ENCODE results near the gene CDHR2. TPM values are rescaled to one million over a fixed set of nuclear protein-coding genes. Genes with fewer than 3 reads are reported as not detected.

CDHR2 gene, protein sequence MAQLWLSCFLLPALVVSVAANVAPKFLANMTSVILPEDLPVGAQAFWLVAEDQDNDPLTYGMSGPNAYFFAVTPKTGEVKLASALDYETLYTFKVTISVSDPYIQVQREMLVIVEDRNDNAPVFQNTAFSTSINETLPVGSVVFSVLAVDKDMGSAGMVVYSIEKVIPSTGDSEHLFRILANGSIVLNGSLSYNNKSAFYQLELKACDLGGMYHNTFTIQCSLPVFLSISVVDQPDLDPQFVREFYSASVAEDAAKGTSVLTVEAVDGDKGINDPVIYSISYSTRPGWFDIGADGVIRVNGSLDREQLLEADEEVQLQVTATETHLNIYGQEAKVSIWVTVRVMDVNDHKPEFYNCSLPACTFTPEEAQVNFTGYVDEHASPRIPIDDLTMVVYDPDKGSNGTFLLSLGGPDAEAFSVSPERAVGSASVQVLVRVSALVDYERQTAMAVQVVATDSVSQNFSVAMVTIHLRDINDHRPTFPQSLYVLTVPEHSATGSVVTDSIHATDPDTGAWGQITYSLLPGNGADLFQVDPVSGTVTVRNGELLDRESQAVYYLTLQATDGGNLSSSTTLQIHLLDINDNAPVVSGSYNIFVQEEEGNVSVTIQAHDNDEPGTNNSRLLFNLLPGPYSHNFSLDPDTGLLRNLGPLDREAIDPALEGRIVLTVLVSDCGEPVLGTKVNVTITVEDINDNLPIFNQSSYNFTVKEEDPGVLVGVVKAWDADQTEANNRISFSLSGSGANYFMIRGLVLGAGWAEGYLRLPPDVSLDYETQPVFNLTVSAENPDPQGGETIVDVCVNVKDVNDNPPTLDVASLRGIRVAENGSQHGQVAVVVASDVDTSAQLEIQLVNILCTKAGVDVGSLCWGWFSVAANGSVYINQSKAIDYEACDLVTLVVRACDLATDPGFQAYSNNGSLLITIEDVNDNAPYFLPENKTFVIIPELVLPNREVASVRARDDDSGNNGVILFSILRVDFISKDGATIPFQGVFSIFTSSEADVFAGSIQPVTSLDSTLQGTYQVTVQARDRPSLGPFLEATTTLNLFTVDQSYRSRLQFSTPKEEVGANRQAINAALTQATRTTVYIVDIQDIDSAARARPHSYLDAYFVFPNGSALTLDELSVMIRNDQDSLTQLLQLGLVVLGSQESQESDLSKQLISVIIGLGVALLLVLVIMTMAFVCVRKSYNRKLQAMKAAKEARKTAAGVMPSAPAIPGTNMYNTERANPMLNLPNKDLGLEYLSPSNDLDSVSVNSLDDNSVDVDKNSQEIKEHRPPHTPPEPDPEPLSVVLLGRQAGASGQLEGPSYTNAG (N-terminal part only)
- 10 to 100 TPM in 1 of 12 donors, 1 to 10 TPM in 2, under 1 TPM in 7, not detected in 2; 0.18 to 14.2 (median 0.53) TPM for polyA plus RNA-seq (ENCODE audit: insufficient read length in 12 of 12)
- long read RNA-seq, donor 1, full-length matches to known transcripts = 5 of 39 reads
- long read RNA-seq, donor 1, partial matches to known transcripts = 34 of 39 reads
- long read RNA-seq, donor 1, other reads (novel, unspliced or antisense) = 0 of 39 reads
- long read RNA-seq, donor 2, partial matches to known transcripts = 56 of 56 reads
- long read RNA-seq, donor 2, other reads (novel, unspliced or antisense) = 0 of 56 reads
- long read RNA-seq, donor 3 = 0 reads
- long read RNA-seq, donor 4 = 0 reads
- long read RNA-seq, donor 5 = 0 reads
- long read RNA-seq, donor 6 = 0 reads
- long read RNA-seq, donor 7 = 0 reads
- long read RNA-seq, donor 8 = 0 reads
- long read RNA-seq, donor 9, partial matches to known transcripts = 5 of 5 reads
- long read RNA-seq, donor 9, other reads (novel, unspliced or antisense) = 0 of 5 reads
- long read RNA-seq, donor 10 = 0 reads
- long read RNA-seq, donor 11 = 0 reads

- no peak for DNase-seq
Measured at GRCh38 chr5:176548967-176549444, at the start of gene CDHR2. CDHR2 (plus strand) TSS chr5:176549342; CDS start chr5:176565353, 16,011 bp downstream.

DNA sequence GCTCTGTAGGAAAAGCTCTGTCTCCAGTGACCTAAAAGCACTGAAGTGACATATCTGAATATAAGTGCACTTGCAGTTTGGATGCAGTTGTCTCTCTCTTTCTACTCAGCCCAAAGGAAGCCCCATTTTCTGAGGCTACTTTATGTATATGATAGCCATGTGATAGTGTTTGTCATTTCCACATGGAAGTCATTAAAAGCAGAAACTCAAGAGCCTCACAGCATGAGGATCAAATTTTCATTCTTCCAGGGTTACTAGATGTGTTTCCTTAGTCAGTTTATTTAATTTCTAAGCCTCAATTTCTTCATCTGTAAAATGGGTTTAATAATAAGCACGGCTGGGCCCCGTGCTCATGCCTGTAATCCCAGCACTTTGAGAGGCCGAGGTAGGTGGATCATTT, 48.6 kb upstream of the CDHR2 start:
- no peak for DNase-seq

DNA sequence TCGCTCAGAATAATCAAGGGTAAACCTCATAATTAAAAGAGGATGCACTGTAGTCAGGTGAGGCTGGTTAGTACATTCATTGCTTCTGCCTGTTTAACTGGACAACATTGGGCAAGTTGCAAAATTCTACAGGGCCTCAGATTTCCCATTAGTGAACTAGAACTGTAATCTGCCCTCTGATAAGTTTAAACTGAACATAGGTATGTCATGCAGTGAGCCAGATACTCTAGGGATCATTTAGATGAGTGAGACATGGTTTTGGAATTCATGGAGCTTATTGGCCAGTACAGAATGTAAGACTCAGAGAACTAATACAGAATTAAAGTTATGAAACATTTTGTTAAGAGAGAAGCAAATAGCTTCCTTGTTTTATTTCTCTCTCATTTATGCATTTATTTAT, 47.8 kb upstream of the CDHR2 start:
- DNase-seq = no peak

- no peak for DNase-seq
Measured at GRCh38 chr5:176503496-176503895, 45.6 kb upstream of the CDHR2 start.

GRCh38 chr5:176507911-176508310, 41.2 kb upstream of the CDHR2 start:
- no peak for DNase-seq

- no peak for DNase-seq
Measured at GRCh38 chr5:176508603-176509002, 40.5 kb upstream of the CDHR2 start.

DNA sequence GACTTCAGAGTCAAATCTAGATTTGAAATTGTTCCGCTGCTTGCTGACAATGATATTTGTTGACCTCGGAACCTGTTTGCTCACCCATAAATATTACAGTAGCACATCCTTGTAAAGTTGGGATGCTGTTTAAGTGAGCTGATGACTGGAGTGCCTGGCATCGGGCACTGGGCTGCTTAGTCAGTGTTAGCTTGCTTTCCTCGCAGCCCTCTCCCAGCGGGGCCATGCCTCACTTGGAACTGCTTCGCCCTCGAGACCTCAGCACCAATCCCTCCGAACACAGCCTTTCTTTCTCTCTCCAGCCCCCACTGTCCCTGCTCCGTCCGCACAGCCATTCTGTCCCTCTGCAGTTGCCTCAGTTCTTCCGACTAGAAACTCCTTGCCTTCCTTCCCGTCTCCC, 35.4 kb upstream of the CDHR2 start:
- DNase-seq = no peak

DNA sequence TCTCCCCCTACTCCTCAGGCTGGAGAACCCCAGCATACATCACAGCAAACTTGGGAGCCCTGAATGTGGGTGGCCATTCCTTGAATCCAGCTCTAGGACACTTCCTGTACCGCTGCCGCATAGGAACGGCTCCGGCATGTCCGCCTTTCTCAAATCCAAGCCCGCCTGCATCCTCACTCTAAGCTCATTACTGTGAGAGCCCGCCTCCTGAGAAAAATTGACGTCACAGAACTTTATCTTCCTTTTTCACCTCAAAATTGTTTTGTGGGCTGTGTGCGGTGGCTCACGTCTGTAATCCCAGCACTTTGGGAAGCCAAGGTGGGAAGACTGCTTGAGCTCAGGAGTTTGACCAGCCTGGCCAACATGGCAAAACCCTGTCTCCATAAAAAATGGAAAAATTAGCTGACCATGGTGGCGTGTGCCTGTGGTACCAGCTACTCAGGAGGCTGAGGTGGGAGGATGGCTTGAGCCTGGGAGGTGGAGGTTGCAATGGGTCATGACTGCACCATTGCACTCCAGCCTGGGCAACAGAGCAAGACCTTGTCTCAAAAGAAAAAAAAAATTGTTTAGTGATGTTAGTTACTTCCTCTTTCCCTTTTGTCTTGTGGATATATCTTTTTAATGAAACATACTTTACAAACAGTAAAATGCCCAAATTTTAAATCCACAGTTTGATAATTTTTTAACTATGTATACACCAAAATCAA, 34.7 kb upstream of the CDHR2 start:
- DNase-seq = no peak

DNA sequence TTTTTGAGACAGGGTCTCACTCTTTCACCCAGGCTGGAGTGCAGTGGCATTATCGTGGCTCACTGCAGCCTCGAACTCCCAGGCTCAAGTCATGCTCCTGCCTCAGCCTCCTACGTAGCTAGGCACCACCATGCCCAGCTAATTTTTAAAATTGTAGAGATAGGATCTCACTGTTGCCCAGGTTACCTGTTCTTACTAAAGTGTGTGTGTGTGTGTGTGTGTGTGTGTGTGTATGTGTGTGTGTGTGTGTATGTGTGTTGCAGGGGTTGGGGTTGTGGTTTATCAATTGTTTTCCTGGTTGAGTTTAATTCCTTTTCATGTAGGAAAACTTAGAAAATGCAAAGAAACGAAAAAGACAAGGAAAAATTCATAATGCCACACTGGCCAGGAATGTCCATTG, 33.7 kb upstream of the CDHR2 start:
- no peak for DNase-seq

- DNase-seq = no peak
Measured at GRCh38 chr5:176517053-176517661, 32.0 kb upstream of the CDHR2 start.

DNA sequence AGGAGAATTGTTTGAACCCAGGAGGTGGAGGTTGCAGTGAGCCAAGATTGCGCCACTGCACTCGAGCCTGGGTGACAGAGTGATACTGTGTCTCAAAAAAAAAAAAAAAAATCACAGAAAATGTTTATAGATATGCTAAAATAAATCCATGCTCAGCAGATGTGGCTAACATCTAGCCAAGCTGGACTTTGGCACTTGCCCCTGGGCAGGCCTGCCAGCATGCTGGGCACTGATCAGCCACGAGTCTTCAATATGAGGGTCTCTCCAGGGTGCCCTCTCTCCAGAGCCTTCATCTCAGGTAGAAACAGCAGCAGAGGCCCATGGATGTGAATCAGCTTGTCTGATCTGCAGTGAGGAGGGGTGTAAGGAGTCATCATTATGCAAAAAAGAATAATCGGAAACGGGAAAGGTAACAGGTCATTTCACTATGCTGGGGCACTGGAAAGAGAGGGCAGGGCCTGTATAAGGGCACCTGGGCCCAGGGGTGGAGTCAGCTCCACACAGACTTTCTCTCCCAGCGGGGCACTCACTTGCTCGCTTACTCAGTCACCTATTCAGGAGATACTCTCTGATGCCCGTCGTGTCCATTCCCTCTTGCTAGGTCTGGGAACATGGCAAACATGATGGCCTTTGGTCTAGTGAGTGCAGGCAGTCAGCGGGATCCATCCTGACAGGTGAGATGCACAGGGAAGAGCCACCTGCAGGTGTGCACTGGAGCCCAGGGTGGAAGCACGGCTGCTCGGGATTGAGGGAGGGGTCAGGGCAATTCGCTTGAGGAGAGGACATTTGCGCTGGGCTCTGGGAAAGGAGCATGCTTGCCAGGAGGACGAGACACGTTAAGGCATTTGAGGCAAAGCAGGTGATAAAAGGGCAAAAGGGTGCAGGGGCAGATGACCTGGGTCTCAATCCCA, 29.1 kb upstream of the CDHR2 start:
- no peak for DNase-seq

DNA sequence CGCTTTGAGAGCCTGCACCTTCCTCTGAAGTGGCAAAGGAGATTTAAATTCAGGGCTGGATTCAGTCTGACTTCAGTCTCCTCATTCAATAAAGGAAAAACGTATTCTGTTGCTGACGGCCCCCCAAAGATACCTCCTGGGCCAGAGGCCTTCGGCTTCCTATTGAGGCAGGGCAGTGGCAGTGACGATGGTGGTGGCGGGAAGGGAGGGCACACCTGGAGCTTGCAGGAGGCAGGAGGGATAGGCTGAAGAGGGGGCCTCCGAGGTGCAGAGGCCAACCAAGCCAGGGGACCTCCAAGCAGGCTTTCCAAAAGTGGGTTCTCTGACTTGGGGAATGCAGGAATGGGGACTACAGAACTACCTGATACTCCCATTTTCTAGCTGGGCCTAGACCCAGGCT, 27.9 kb upstream of the CDHR2 start:
- no peak for DNase-seq

- no peak for DNase-seq
Measured at GRCh38 chr5:176521699-176522263, 27.4 kb upstream of the CDHR2 start.

- no peak for DNase-seq
Measured at GRCh38 chr5:176524138-176524537, 25.0 kb upstream of the CDHR2 start.

DNA sequence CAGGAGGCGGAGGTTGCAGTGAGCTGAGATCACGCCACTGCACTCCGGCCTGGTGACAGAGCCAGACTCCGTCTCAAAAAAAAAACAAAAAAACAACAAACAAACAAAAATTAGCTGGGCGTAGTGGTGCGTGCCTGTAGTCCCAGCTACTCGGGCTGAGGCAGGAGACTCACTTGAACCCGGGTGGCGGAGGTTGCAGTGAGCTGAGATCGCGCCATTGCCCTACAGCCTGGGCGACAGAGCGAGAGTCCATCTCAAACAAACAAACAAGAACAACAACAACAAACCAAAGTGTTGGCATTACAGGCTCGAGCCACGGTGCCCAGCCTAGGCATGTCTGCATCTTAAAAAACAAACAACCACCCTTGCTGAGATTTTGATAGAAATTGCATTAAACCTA, 24.2 kb upstream of the CDHR2 start:
- DNase-seq = no peak

- no peak for DNase-seq
Measured at GRCh38 chr5:176525677-176526076, 23.5 kb upstream of the CDHR2 start.

DNA sequence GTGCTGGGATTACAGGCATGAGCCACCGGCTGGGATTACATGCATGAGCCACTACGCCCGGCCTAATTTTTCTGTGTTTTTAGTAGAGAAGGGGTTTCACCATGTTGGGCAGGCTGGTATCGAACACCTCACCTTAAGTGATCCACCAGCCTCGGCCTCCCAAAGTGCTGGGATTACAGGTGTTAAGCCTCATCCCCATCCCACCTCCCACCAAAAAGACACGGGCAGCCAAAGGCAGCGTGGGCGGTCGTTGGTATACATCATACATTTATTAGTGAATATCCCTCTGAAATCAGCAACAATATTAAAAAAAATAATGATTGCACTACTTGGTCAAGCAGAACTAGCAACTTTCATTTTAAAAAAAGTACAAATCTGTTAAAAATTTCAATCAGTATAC, 22.7 kb upstream of the CDHR2 start:
- no peak for DNase-seq

Measured in muscle of arm (tissue), 14 donors.